ENCODE measurements around the gene PALB2. TPM values are rescaled to one million over a fixed set of nuclear protein-coding genes. Genes with fewer than 3 reads are reported as not detected.

Gene PALB2
- 37.7 and 40.3 TPM in 2 replicates for total RNA-seq (2021)
- long read RNA-seq, full-length matches to known transcripts = 19 of 58 reads
- long read RNA-seq, partial matches to known transcripts = 20 of 58 reads
- long read RNA-seq, other reads (novel, unspliced or antisense) = 19 of 58 reads

DNA sequence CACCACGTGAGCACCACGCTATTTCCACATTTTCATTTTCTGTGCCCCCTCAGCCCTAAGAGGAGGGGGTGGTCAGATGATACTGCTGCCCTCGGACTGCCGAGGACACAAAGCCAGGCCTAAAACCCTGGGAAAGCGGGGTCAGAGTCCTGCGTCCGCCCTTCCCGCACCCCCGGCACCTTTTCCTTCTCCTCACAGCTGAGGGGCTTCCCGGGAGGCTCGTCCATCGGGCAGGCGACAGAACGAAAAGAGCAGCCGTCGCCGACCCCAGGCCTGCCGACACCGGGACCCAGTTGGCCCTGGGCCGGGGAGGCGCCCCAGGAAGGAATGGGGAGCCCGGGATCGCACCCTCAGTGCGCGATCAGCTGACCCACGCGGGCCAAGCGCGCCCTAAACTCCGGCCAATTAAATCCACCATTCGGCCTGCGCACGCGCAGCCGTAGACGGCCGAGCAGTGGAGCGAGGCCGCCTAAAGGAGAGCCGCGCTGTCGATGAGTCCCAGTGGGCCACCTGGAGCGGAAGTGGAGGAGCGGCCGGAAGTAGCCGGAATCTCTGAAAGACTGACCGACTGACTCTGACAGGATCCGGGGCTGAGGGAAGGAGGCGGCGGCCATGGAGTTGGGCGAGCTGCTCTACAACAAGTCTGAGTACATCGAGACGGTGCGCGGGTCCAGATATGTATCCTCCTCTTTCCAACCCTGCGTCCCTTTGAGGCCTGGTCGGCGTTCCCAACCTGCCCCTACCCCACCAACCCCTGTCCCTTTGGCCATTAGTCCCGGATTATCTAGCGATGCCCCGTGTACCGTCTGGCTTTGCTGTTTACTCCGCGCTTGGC, at the start of gene PALB2, which contains the start of gene DCTN5:
Gene PALB2, minus strand, starts transcription at position 380 of the 835 bp plus-strand sequence. Its CDS starts 153 bp downstream, at position 227.
Gene DCTN5, plus strand, starts transcription at position 536 of the 835 bp plus-strand sequence. Its CDS starts 77 bp downstream, at position 613.
- Histone ChIP-seq H3K27ac (ENCODE audit: insufficient read length, low read depth, low read length) (peak within 1 kb of the TSS; percentile 29), H3K23ac (ENCODE audit: insufficient read length, low read depth, low read length) (no peak within 1 kb of the TSS), H3K56ac (ENCODE audit: insufficient read length, low read depth, low read length) (no peak within 1 kb of the TSS), H3T11ph (ENCODE audit: low read length) (no peak within 1 kb of the TSS), H4K8ac (replicated peaks; ENCODE audit: insufficient read length, low read depth, low read length) (no peak within 1 kb of the TSS), H2BK15ac (ENCODE audit: low read depth, low read length) (no peak within 1 kb of the TSS), H2BK5ac (ENCODE audit: insufficient read length, low read length) (no peak within 1 kb of the TSS), H3K18ac (ENCODE audit: insufficient read length, low read depth, low read length) (peak within 1 kb of the TSS; percentile 45), H2BK120ac (ENCODE audit: low read depth, low read length, poor library complexity, severe bottlenecking) (no peak within 1 kb of the TSS), H2BK20ac (ENCODE audit: low read depth, low read length, poor library complexity, severe bottlenecking) (no peak within 1 kb of the TSS), H3K9me3 (ENCODE audit: control insufficient read depth, low read depth, low read length) (no peaks in the 10 kb centered on the region), H4K20me1 (ENCODE audit: control insufficient read depth, insufficient read depth, insufficient read length) (peaks cover 4% of the 10 kb centered on the region), H3K4me2 (ENCODE audit: insufficient read depth, insufficient read length, low read length) (peak within 1 kb of the TSS; percentile 78), H3K14ac (ENCODE audit: insufficient read depth, low read length) (peak within 1 kb of the TSS; percentile 33; the same call in 1 of the 2 replicates), H2BK12ac (ENCODE audit: insufficient read length, low read depth, low read length) (no peak within 1 kb of the TSS), H3K4me1 (ENCODE audit: insufficient read depth, low read length) (no peaks in the 10 kb centered on the region), H3K4ac (ENCODE audit: low read depth, low read length) (no peak within 1 kb of the TSS), H2AFZ (ENCODE audit: low read length) (no peak within 1 kb of the TSS), H3K79me2 (ENCODE audit: insufficient read depth, low read length) (peaks cover 1% of the 10 kb centered on the region; the same call in 1 of the 2 replicates), H2AK5ac (ENCODE audit: insufficient read length, low read length) (no peak within 1 kb of the TSS), H3K79me1 (ENCODE audit: insufficient read depth, low read depth, low read length, poor library complexity, severe bottlenecking) (peaks cover 5% of the 10 kb centered on the region), H4K5ac (ENCODE audit: insufficient read length, low read depth, low read length) (peak within 1 kb of the TSS; percentile 35), H3K27me3 (ENCODE audit: insufficient read depth, low read length) (no peaks in the 10 kb centered on the region), H4K91ac (ENCODE audit: insufficient read length, low read depth, low read length) (no peak within 1 kb of the TSS), H3K23me2 (ENCODE audit: insufficient read length, low read depth, low read length, poor library complexity, severe bottlenecking) (peaks cover 4% of the 10 kb centered on the region), H3K9ac (ENCODE audit: extremely low read depth, insufficient read length, low read length) (peak within 1 kb of the TSS; percentile 90)
- DNase-seq = peak; percentile 88
- no CpG with 5 or more reads among the region's 64 CpGs for WGBS (ENCODE audit: extremely low coverage, insufficient read length, low lambda C conversion rate)
- H3K4me3 Mint-ChIP-seq = peak within 1 kb of the TSS; percentile 100
- TF ChIP-seq, protein P1, sequence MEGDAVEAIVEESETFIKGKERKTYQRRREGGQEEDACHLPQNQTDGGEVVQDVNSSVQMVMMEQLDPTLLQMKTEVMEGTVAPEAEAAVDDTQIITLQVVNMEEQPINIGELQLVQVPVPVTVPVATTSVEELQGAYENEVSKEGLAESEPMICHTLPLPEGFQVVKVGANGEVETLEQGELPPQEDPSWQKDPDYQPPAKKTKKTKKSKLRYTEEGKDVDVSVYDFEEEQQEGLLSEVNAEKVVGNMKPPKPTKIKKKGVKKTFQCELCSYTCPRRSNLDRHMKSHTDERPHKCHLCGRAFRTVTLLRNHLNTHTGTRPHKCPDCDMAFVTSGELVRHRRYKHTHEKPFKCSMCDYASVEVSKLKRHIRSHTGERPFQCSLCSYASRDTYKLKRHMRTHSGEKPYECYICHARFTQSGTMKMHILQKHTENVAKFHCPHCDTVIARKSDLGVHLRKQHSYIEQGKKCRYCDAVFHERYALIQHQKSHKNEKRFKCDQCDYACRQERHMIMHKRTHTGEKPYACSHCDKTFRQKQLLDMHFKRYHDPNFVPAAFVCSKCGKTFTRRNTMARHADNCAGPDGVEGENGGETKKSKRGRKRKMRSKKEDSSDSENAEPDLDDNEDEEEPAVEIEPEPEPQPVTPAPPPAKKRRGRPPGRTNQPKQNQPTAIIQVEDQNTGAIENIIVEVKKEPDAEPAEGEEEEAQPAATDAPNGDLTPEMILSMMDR (conservative IDR thresholded peaks at IDR 0.05) = no peak
- peak within 1 kb of the TSS; percentile 97 to 98 (median 98) for H3K27ac Mint-ChIP-seq
- H3K4me1 Mint-ChIP-seq = peaks cover 9 to 17% of the 10 kb centered on the region in 2 experiments
- peaks cover 15 to 51% (median 42%) of the 10 kb centered on the region in 3 experiments; a peak in 6 of 7 replicates for H3K36me3 Mint-ChIP-seq (ENCODE audit: insufficient read depth in 1 of 3, low read depth in 3 of 3)
- no peaks in the 10 kb centered on the region for H3K27me3 Mint-ChIP-seq (ENCODE audit: low read depth)
- no peaks in the 10 kb centered on the region for H3K9me3 Mint-ChIP-seq
